ENCODE results near the gene MGMT. TPM values are rescaled to one million over a fixed set of nuclear protein-coding genes. Genes with fewer than 3 reads are reported as not detected.

The MGMT gene
- total and polyA plus RNA-seq, 2 donors (not counting 3 experiments of a cell fraction or from before 2014, with no cell fraction given) = 15.0 to 15.2 TPM

DNA sequence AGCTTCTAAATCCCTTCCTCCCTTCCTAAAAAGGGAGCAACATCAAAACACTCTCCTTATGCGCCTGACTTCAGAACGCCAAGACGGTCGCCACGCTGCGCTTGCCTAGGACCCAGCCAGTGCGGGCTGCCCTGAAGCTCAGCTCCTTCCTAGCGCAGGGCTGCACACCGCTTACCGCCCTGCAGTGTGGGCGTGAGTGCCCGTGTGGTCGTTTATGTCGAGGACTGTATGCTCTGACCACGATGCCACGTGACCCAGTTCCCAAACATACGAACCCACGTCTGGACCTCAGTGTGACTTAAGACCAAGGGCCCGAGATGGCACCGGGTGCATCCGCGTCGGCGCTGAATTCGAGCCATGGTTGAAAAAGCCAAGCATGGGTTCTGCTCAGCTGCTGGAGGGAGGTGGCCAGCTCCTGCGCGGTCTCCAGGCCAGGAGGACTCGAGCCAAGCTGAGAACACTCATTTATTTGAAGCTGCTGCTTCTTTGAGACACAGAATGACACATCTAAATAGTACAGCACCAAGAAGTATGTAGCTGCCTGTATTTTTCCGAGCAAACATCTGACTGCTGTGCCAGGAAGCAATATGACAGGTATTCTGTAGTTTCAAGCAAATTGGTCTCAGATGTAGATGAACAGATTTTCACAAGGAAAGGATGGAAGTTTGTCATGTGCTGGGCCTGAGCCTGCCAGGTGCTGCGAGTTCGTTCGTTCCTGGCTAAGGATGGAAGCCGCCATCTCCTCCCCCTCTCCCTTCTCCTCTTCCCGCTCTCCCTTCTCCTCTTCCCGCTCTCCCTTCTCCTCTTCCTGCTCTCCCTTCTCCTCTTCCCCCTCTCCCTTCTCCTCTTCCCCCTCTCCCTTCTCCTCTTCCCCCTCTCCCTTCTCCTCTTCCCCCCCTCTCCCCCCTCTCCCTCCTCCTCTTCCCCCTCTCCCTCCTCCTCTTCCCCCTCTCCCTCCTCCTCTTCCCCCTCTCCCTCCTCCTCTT, 312.4 kb downstream of the MGMT start:
- dilution Hi-C loops (cut with MboI; ENCODE audit: extremely low pct_ligation_motif_present, low sequenced_read_pairs) = no loop called here
- Histone ChIP-seq H3K27me3 (ENCODE audit: control insufficient read depth in 2 of 2, insufficient read depth in 2 of 2, low read length in 2 of 2) (no peaks in the 10 kb centered on the region), H2AFZ (ENCODE audit: low read depth, low read length) (no peak overlapping the region), H3K4me2 (ENCODE audit: insufficient read depth, low read length) (no peak overlapping the region), H4K20me1 (replicated peaks; ENCODE audit: control insufficient read depth, extremely low read depth, insufficient read depth, low read length) (no peaks in the 10 kb centered on the region), H3K9ac (replicated peaks; ENCODE audit: extremely low read depth, insufficient read depth, low read length) (no peak overlapping the region), H3K4me3 (replicated peaks in 1 of 3; ENCODE audit: insufficient read depth in 1 of 3, low read depth in 1 of 3, low read length in 3 of 3) (no peak overlapping the region), H3K9me3 (replicated peaks; ENCODE audit: control insufficient read depth, insufficient read depth, low read length) (peaks cover 5% of the 10 kb centered on the region), H3K4me1 (ENCODE audit: control insufficient read depth, extremely low read depth, insufficient read depth, low read length) (no peaks in the 10 kb centered on the region), H3K79me2 (ENCODE audit: control insufficient read depth, insufficient read depth, low read length) (no peaks in the 10 kb centered on the region), H3K27ac (ENCODE audit: insufficient read depth, low read depth, low read length) (no peak overlapping the region), H3K36me3 (ENCODE audit: control insufficient read depth in 2 of 2, extremely low read depth in 1 of 2, insufficient read depth in 2 of 2, low read length in 2 of 2) (no peaks in the 10 kb centered on the region), H3K9me1 (replicated peaks; ENCODE audit: control insufficient read depth, extremely low read depth, insufficient read depth, low read length) (no peaks in the 10 kb centered on the region)
- DNase-seq (ENCODE audit: low read depth, low spot score) (no peak), FAIRE-seq (no peak)
- ChIA-PET POLR2A (no interaction called here), CTCF (no interaction called here)
- BruUV-seq (replicated peaks) = no TSS peak
- no peak for TF ChIP-seq GATA2 (IDR thresholded peaks at IDR 0.05; ENCODE audit: insufficient read depth, insufficient read length, low read depth, low read length)
- no peak for TF ChIP-seq POLR2A (IDR thresholded peaks at IDR 0.05; ENCODE audit: low read depth, low read length)
- TF ChIP-seq FOS (IDR thresholded peaks at IDR 0.05; ENCODE audit: borderline replicate concordance, insufficient read depth, low read length) = no peak
- no peak for TF ChIP-seq MYC (IDR thresholded peaks at IDR 0.05; ENCODE audit: low read depth, low read length)
- TF ChIP-seq, protein P1, sequence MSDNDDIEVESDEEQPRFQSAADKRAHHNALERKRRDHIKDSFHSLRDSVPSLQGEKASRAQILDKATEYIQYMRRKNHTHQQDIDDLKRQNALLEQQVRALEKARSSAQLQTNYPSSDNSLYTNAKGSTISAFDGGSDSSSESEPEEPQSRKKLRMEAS (IDR thresholded peaks at IDR 0.05; ENCODE audit: insufficient read depth, insufficient read length) = no peak
- no peak for TF ChIP-seq POLR2AphosphoS5 (IDR thresholded peaks at IDR 0.05; ENCODE audit: insufficient read depth, low read depth, low read length)
- TF ChIP-seq, protein P2, sequence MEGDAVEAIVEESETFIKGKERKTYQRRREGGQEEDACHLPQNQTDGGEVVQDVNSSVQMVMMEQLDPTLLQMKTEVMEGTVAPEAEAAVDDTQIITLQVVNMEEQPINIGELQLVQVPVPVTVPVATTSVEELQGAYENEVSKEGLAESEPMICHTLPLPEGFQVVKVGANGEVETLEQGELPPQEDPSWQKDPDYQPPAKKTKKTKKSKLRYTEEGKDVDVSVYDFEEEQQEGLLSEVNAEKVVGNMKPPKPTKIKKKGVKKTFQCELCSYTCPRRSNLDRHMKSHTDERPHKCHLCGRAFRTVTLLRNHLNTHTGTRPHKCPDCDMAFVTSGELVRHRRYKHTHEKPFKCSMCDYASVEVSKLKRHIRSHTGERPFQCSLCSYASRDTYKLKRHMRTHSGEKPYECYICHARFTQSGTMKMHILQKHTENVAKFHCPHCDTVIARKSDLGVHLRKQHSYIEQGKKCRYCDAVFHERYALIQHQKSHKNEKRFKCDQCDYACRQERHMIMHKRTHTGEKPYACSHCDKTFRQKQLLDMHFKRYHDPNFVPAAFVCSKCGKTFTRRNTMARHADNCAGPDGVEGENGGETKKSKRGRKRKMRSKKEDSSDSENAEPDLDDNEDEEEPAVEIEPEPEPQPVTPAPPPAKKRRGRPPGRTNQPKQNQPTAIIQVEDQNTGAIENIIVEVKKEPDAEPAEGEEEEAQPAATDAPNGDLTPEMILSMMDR (IDR thresholded peaks at IDR 0.05; ENCODE audit: extremely low read depth in 1 of 2, insufficient read depth in 1 of 2, low read depth in 1 of 2, low read length in 2 of 2) = no peak
- TF ChIP-seq EZH2 (IDR thresholded peaks at IDR 0.05; ENCODE audit: borderline replicate concordance, low read depth, low read length, severe bottlenecking) = no peak
- no peak for TF ChIP-seq JUN (IDR thresholded peaks at IDR 0.05; ENCODE audit: borderline replicate concordance, insufficient read depth, insufficient read length, low read depth)
- intact Hi-C loops (cut with micrococcal nuclease) = no loop called here
